ENCODE results near the gene MST1R.

GRCh38 chr3:49911124-49911420 is 7.4 kb upstream of the MST1R start:
- TF ChIP-seq CTCF (IDR thresholded peaks at IDR 0.05; ENCODE audit: low read length) = no peak
- no peak for TF ChIP-seq EZH2 (IDR thresholded peaks at IDR 0.05; ENCODE audit: borderline replicate concordance, low read length)
